OCI-LY3 (cell line): ENCODE results near the gene C17orf100.

Source experiments
- EZH2phosphoT487 ChIP-seq: fragments of 200-600 bp; shearing (Covaris generic); IDR thresholded peaks from 2 replicates; pipeline ENCODE4 v1.6.1; 2018; ENCODE audit warnings: antibody characterized with exemption, mixed run types, low read depth
- TF ChIP-seq, protein P1 (sequence below): fragments of 200-600, 300-600 bp; sonication (generic); IDR thresholded peaks from 2 replicates; pipeline ENCODE4 v1.5.1; 2014; ENCODE audit warnings: antibody characterized with exemption, low read length, low read depth

DNA sequence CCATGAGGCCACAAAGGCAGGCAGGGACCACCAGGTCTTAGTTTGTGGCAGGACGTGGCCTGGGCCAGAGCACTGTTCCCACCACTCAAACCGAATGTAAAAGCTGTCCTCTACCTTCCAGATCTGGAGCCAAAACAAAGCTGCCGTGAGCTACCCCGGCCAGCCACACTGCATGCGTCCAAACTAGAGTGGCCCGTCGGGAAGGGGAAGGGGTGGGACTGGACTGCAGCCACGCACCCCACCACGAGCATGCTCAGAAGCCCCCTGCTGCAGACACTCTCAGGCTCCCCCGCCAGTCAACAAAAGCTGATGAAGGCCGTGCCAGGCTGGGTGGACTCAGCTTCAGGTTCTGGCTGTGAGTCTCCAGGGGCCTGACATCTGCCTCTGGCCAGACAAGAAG, 46.4 kb downstream of the C17orf100 start:
- TF ChIP-seq, protein P1, sequence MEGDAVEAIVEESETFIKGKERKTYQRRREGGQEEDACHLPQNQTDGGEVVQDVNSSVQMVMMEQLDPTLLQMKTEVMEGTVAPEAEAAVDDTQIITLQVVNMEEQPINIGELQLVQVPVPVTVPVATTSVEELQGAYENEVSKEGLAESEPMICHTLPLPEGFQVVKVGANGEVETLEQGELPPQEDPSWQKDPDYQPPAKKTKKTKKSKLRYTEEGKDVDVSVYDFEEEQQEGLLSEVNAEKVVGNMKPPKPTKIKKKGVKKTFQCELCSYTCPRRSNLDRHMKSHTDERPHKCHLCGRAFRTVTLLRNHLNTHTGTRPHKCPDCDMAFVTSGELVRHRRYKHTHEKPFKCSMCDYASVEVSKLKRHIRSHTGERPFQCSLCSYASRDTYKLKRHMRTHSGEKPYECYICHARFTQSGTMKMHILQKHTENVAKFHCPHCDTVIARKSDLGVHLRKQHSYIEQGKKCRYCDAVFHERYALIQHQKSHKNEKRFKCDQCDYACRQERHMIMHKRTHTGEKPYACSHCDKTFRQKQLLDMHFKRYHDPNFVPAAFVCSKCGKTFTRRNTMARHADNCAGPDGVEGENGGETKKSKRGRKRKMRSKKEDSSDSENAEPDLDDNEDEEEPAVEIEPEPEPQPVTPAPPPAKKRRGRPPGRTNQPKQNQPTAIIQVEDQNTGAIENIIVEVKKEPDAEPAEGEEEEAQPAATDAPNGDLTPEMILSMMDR: no peak
- TF ChIP-seq EZH2phosphoT487: no peak
